Sigmoid colon (tissue), 7 donors: ENCODE data around the gene FAM168A. TPM values are rescaled to one million over a fixed set of nuclear protein-coding genes. Genes with fewer than 3 reads are reported as not detected.
"Not testable (repeated sequence)": the region's sequence is repeated elsewhere in the genome, so short reads cannot be mapped to it uniquely, and the experiment has no call there.

Experiments
- DNase-seq: peaks from one replicate; pipeline ENCODE4 v3.0.0-alpha.2; 2019
- H3K27ac ChIP-seq, 4 donors: fragments of 200-600 bp; sonication (generic); one replicate each; pipeline ENCODE4 v1.5.1; 2016 to 2019; ENCODE audit warnings: mild to moderate bottlenecking in 1 of 4
- H3K27me3 ChIP-seq, 3 donors: fragments of 200-600 bp; sonication (generic); one replicate each; pipeline ENCODE4 v1.5.1; 2019; ENCODE audit warnings: mild to moderate bottlenecking in 1 of 3
- H3K36me3 ChIP-seq, 4 donors: fragments of 200-600 bp; sonication (generic); one replicate each; pipeline ENCODE4 v1.5.1; 2016 to 2019
- H3K4me1 ChIP-seq, 4 donors: fragments of 200-600 bp; sonication (generic); one replicate each; pipeline ENCODE4 v1.5.1; 2017 to 2019
- H3K4me3 ChIP-seq, 4 donors: fragments of 200-600 bp; sonication (generic); one replicate each; pipeline ENCODE4 v1.5.1; 2017 to 2019; ENCODE audit warnings: mild to moderate bottlenecking in 2 of 4, moderate library complexity in 1 of 4
- H3K9me3 ChIP-seq, 4 donors: fragments of 200-600 bp in 3 of 4; sonication (generic) in 3 of 4; one replicate each; pipeline versions ENCODE4 v1.5.1 to v1.6.1; 2013 to 2019
- EP300 ChIP-seq, 4 donors: sonication (generic); formaldehyde crosslinking; IDR thresholded peaks; one replicate each; pipeline ENCODE4 v1.6.1; 2017; ENCODE audit warnings: antibody characterized with exemption in 4 of 4
- POLR2A ChIP-seq, 2 donors: fragments of 450-650 bp; IDR thresholded peaks; one replicate each; pipeline ENCODE4 v1.6.1; 2016; ENCODE audit warnings: antibody characterized with exemption in 2 of 2, mild to moderate bottlenecking in 2 of 2, moderate library complexity in 2 of 2
- POLR2AphosphoS5 ChIP-seq, 4 donors: sonication (generic); formaldehyde crosslinking; IDR thresholded peaks; one replicate each; pipeline ENCODE4 v1.6.1; 2017; ENCODE audit warnings: antibody characterized with exemption in 4 of 4
- WGBS, 2 donors: extraction: QIAGEN DNeasy Blood & Tissue Kit; methylation state at CpG; one replicate each; pipeline ENCODE4 v1.1.7; 2013; 5-methylcytosine and 5-hydroxymethylcytosine counted together
- intact Hi-C: fragments of 100-400 bp; cut with DNase I; formaldehyde crosslinking; loops from one replicate; pipeline ENCODE4 v1.15.1; 2023
- polyA plus RNA-seq, 3 donors: library from polyadenylated mRNA; stranded (reverse); fragments of 200-250 nt; gene quantifications; one replicate each; pipeline ENCODE4 v1.2.3, GENCODE V29; 2013
- total RNA-seq, 4 donors: library from RNA; depleted of rRNA; stranded (reverse); fragments of >200 nt; gene quantifications; one replicate each; pipeline ENCODE4 v1.1.0, GENCODE V29; 2016
- TF ChIP-seq, protein P1 (sequence below), 4 experiments: fragments of 450-650 bp in 3 of 4; fragments of 200-600 bp in 1 of 4; IDR thresholded peaks; one replicate each; pipeline ENCODE4 v1.5.1; 2016 to 2019; ENCODE audit warnings: antibody characterized with exemption in 4 of 4, mild to moderate bottlenecking in 3 of 4, moderate library complexity in 2 of 4
- donor health status: healthy with polysubstance abuse.
- donor health status: Bipolar disorder and iron deficiency.
- donor health status: healthy.

Gene FAM168A
- total and polyA plus RNA-seq, 7 donors = 3.6 to 37.7 (median 20.7) TPM

DNA sequence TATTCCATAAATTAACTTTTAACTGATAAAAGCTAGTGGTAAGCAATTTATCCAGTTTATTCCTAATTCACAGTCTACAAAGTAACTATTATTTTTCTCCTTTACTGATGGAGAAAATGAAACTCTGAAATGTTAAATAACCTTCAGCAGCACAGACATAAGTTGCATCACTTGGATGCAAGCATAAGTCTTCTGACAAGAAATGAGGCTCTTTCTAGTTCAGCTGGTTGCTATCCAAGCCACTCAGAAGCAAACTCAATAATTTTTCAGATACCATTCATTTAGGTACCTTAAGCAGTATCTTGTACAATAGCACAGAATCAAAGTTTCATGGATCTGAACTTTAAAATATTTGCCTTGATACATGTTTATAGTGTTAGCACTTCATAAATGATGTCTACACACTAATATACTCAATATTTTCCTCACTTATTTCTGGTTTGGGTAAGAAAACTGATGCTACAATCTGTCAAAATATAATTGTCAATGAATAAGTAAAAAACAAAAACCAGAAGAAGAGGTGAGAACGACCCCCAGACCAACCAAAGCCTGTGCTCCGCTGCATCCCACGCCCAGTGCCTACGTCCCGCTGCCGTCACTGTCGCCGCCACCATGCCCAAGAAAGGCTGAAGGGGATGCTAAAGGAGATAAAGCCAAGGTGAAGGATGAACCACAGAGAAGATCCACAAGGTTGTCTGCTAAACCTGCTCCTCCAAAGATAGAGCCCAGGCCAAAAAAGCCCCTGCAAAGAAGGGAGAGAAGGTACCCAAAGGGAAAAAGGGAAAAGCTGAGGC, 18.1 kb downstream of the FAM168A start:
- no peak for TF ChIP-seq POLR2AphosphoS5 (IDR thresholded peaks at IDR 0.05)
- no peak for TF ChIP-seq EP300 (IDR thresholded peaks at IDR 0.05)
- TF ChIP-seq, protein P1, sequence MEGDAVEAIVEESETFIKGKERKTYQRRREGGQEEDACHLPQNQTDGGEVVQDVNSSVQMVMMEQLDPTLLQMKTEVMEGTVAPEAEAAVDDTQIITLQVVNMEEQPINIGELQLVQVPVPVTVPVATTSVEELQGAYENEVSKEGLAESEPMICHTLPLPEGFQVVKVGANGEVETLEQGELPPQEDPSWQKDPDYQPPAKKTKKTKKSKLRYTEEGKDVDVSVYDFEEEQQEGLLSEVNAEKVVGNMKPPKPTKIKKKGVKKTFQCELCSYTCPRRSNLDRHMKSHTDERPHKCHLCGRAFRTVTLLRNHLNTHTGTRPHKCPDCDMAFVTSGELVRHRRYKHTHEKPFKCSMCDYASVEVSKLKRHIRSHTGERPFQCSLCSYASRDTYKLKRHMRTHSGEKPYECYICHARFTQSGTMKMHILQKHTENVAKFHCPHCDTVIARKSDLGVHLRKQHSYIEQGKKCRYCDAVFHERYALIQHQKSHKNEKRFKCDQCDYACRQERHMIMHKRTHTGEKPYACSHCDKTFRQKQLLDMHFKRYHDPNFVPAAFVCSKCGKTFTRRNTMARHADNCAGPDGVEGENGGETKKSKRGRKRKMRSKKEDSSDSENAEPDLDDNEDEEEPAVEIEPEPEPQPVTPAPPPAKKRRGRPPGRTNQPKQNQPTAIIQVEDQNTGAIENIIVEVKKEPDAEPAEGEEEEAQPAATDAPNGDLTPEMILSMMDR (IDR thresholded peaks at IDR 0.05) = no peak
- TF ChIP-seq POLR2A (IDR thresholded peaks at IDR 0.05) = no peak
- WGBS, 2 donors = 97 to 98% methylated on average over 8 of the region's 8 CpGs
- intact Hi-C loops = no loop called here

DNA sequence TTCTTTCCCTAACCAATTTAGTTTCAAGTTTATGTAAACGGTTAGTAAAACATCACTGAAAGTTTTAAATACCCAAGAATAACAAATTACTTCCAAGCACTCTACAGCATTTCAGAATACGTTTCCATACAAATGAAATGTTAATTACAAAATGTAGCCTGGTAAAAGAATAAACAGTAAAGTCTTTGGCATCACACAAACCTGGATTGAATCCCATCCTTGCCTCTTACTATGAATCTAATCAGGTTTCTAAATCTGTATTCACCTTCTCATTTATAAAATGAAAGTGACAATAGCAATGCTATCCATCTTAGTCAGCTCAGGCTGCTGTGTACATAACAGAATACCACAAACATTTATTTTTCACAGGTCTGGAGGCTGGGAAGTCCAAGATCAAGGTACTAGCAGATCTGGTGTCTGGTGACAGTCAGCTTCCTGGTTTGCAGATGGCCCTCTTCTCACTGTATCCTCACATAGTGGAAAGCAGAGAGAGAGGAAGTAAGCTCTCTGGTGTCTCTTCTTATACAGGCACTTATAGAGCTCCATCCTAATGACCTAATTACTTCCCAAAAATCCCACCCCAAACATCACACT, 19.2 kb downstream of the FAM168A start:
- Histone ChIP-seq H3K36me3 (no peaks in the 10 kb centered on the region), H3K4me1 (peaks cover 0 to 20% (median 0%) of the 10 kb centered on the region in 4 donors), H3K4me3 (no peak overlapping the region), H3K27me3 (no peaks in the 10 kb centered on the region), H3K27ac (no peak overlapping the region), H3K9me3 (no peaks in the 10 kb centered on the region)
- no peak for DNase-seq
- WGBS, 2 donors = 80 to 83% methylated on average over 2 of the region's 2 CpGs
- TF ChIP-seq, protein P1 (IDR thresholded peaks at IDR 0.05) = no peak
- TF ChIP-seq EP300 (IDR thresholded peaks at IDR 0.05) (no peak), POLR2AphosphoS5 (IDR thresholded peaks at IDR 0.05) (no peak), POLR2A (IDR thresholded peaks at IDR 0.05) (no peak)
- intact Hi-C loops = no loop called here

More for the DNA sequence above, 18.1 kb downstream of the FAM168A start:
- no peaks in the 10 kb centered on the region for H3K9me3 ChIP-seq
- no peaks in the 10 kb centered on the region for H3K27me3 ChIP-seq
- no peak for DNase-seq
- peaks cover 0 to 20% (median 0%) of the 10 kb centered on the region in 4 donors for H3K4me1 ChIP-seq
- no peak overlapping the region for H3K4me3 ChIP-seq
- H3K36me3 ChIP-seq = no peaks in the 10 kb centered on the region
- no peak overlapping the region for H3K27ac ChIP-seq

DNA sequence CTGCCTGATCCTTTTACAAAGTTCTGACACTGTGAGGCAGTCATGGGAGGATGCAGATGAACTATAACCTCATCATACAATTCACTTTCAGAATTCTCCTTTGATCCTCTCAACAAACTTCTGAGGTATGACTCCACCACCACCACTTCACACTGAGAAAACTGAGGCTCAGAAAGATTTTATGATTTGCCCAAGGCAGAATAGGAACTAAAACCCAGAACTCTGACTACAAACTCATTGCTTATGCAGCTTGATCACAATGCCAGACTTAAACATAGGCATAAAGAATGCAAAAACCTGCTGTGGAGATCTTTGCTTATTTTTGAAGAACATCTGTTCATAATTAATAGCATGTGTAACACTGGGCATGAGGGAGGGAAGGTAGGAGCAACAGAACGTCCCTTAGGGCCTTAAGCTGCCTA, 20.4 kb downstream of the FAM168A start:
- Histone ChIP-seq H3K9me3 (no peaks in the 10 kb centered on the region), H3K27me3 (no peaks in the 10 kb centered on the region), H3K4me1 (peaks cover 0 to 20% (median 0%) of the 10 kb centered on the region in 4 donors), H3K27ac (no peak overlapping the region), H3K4me3 (no peak overlapping the region), H3K36me3 (no peaks in the 10 kb centered on the region)
- intact Hi-C loops = no loop called here
- TF ChIP-seq, protein P1 (IDR thresholded peaks at IDR 0.05) = no peak
- TF ChIP-seq POLR2AphosphoS5 (IDR thresholded peaks at IDR 0.05) = no peak
- DNase-seq = no peak
- 82 to 87% methylated on average over 1 of the region's 1 CpG for WGBS, 2 donors

DNA sequence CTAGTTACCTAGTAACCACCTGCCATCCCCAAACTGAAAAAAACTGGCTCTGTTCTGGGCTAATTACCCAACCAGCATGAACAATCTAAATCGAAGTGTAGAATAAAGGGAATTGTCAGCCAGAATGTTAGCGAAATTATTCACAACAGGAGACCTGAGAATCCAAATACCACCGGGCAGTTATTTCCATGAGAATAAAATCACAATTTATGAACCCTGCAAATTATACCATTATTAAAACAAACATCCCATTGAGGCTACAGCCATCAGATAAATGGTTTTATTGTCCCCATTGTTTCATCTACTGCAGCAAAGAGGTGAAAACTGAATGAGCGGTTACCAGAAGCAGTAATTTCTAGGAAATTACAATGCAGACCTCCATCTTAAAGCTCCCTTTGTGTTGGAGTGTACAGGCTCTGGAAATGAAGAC, 21.7 kb downstream of the FAM168A start:
- H3K9me3 ChIP-seq = no peaks in the 10 kb centered on the region
- TF ChIP-seq, protein P1 (IDR thresholded peaks at IDR 0.05) = no peak
- TF ChIP-seq POLR2A (IDR thresholded peaks at IDR 0.05) (no peak), POLR2AphosphoS5 (IDR thresholded peaks at IDR 0.05) (no peak), EP300 (IDR thresholded peaks at IDR 0.05) (no peak)
- intact Hi-C loops = no loop called here
- 90 to 91% methylated on average over 4 of the region's 4 CpGs for WGBS, 2 donors
- H3K36me3 ChIP-seq = no peaks in the 10 kb centered on the region
- no peak overlapping the region for H3K4me3 ChIP-seq
- H3K27me3 ChIP-seq = no peaks in the 10 kb centered on the region
- no peak overlapping the region for H3K27ac ChIP-seq
- peaks cover 0 to 20% (median 0%) of the 10 kb centered on the region in 4 donors for H3K4me1 ChIP-seq
- DNase-seq = no peak

DNA sequence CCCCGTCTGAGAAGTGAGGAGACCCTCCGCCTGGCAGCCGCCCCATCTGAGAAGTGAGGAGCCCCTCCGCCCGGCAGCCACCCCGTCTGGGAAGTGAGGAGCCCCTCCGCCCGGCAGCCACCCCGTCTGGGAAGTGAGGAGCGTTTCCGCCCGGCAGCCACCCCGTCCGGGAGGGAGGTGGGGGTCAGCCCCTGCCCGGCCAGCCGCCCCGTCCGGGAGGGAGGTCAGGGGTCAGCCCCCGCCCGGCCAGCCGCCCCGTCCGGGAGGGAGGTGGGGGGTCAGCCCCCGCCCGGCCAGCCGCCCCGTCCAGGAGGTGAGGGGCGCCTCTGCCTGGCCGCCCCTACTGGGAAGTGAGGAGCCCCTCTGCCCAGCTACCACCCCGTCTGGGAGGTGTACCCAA, 25.9 kb downstream of the FAM168A start:
- H3K9me3 ChIP-seq, H3K27ac ChIP-seq, DNase-seq, H3K4me1 ChIP-seq, intact Hi-C loops, H3K27me3 ChIP-seq, H3K4me3 ChIP-seq, H3K36me3 ChIP-seq: not testable (repeated sequence)
- WGBS, 2 donors = 95 to 98% methylated on average over 30 of the region's 30 CpGs
